Mesothelial cell of epicardium (in vitro differentiated cells): ENCODE data around the gene CPED1. TPM values are rescaled to one million over a fixed set of nuclear protein-coding genes. Genes with fewer than 3 reads are reported as not detected.

Experiments used
- DNase-seq, 2 experiments: peaks; one replicate each; pipeline ENCODE4 v3.0.0; 2021; ENCODE audit warnings: low spot score in 2 of 2; ENCODE audit not compliant: unreplicated experiment in 2 of 2
- H3K27ac Mint-ChIP-seq: 2 replicates; pipeline ENCODE4 v1.8.0; 2021; ENCODE audit warnings: mixed read lengths
- H3K27me3 Mint-ChIP-seq: 2 replicates; pipeline ENCODE4 v1.8.0; 2021; ENCODE audit warnings: low read depth, mixed read lengths
- H3K36me3 Mint-ChIP-seq: 2 replicates; pipeline ENCODE4 v1.8.0; 2021; ENCODE audit warnings: mixed read lengths
- H3K4me1 Mint-ChIP-seq: 2 replicates; pipeline ENCODE4 v1.8.0; 2021; ENCODE audit warnings: mixed read lengths
- H3K4me3 Mint-ChIP-seq: 2 replicates; pipeline ENCODE4 v1.8.0; 2021; ENCODE audit warnings: mild to moderate bottlenecking, moderate library complexity, mixed read lengths
- H3K9me3 Mint-ChIP-seq: 2 replicates; pipeline ENCODE4 v1.8.0; 2021; ENCODE audit warnings: mixed read lengths
- total RNA-seq: library from RNA; stranded (reverse); gene quantifications from 3 replicates; pipeline ENCODE4 v1.2.1, GENCODE V29; 2021
- TF ChIP-seq, protein P1 (sequence below): fragments of 200-600 bp; sonication (generic); IDR thresholded peaks from one replicate; pipeline ENCODE4 v1.5.0; 2021; ENCODE audit warnings: antibody characterized with exemption; ENCODE audit not compliant: unreplicated experiment

CPED1 gene
- total RNA-seq, 1 donor from 2014 or later: 25.6 TPM

- H3K36me3 Mint-ChIP-seq: peaks cover 3% of the 10 kb centered on the region
- no peak for DNase-seq
- TF ChIP-seq, protein P1, sequence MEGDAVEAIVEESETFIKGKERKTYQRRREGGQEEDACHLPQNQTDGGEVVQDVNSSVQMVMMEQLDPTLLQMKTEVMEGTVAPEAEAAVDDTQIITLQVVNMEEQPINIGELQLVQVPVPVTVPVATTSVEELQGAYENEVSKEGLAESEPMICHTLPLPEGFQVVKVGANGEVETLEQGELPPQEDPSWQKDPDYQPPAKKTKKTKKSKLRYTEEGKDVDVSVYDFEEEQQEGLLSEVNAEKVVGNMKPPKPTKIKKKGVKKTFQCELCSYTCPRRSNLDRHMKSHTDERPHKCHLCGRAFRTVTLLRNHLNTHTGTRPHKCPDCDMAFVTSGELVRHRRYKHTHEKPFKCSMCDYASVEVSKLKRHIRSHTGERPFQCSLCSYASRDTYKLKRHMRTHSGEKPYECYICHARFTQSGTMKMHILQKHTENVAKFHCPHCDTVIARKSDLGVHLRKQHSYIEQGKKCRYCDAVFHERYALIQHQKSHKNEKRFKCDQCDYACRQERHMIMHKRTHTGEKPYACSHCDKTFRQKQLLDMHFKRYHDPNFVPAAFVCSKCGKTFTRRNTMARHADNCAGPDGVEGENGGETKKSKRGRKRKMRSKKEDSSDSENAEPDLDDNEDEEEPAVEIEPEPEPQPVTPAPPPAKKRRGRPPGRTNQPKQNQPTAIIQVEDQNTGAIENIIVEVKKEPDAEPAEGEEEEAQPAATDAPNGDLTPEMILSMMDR: no peak
- H3K27ac Mint-ChIP-seq: no peak overlapping the region
- no peaks in the 10 kb centered on the region for H3K27me3 Mint-ChIP-seq
- H3K9me3 Mint-ChIP-seq: no peaks in the 10 kb centered on the region
- peaks cover 16% of the 10 kb centered on the region for H3K4me1 Mint-ChIP-seq
- no peak overlapping the region for H3K4me3 Mint-ChIP-seq
These were observed 290.6 kb downstream of the CPED1 start for GRCh38 chr7:121279060-121279620.

- no peak for DNase-seq
- Mint-ChIP-seq H3K9me3 (peaks cover 2% of the 10 kb centered on the region), H3K27ac (no peak overlapping the region), H3K4me3 (no peak overlapping the region), H3K27me3 (no peaks in the 10 kb centered on the region), H3K4me1 (peaks cover 14% of the 10 kb centered on the region), H3K36me3 (peaks cover 7% of the 10 kb centered on the region)
- TF ChIP-seq, protein P1: no peak
These were observed 291.3 kb downstream of the CPED1 start for GRCh38 chr7:121279822-121280221.

DNA sequence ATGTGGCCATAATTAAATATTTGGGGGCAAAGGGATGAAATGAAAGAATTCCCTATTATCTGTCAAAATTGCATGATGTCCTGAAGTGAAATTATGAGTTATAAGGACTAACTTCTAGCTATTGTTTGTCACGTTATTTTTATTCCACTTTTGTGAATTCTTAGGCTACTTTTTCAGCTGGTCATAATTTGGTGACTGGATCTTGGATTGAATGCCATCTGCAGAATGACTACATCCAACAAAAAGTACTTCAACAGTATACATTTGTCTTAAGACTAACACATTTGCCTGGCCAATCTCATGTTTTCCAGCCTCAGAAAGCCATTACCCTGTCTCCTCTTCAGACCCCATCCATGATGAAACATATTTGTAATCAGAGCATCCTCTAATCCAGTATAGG is 292.1 kb downstream of the CPED1 start:
- peaks cover 11% of the 10 kb centered on the region for H3K9me3 Mint-ChIP-seq
- no peak for DNase-seq
- TF ChIP-seq, protein P1: no peak
- no peak overlapping the region for H3K4me3 Mint-ChIP-seq
- no peaks in the 10 kb centered on the region for H3K27me3 Mint-ChIP-seq
- peaks cover 13% of the 10 kb centered on the region for H3K36me3 Mint-ChIP-seq
- H3K4me1 Mint-ChIP-seq: peaks cover 14% of the 10 kb centered on the region
- no peak overlapping the region for H3K27ac Mint-ChIP-seq

DNA sequence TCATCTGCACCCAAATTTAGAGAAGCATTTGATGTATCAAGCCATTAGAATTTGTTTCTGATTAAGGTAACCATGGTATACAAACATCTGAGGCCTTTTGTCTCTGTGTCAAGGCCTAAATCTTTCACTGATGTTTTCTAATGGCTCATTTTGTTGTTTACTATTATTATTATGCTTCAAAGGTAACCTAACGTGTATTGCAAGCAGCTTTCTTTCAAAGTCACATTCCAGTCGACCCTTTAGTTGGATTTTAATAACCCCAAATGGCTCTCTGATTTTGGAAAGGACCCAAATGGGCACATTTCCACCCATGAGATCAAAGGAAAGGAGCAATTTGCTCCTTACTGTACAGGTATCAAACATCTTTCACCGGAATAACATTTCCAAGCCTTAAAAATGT is 293.6 kb downstream of the CPED1 start:
- Mint-ChIP-seq H3K4me1 (peaks cover 14% of the 10 kb centered on the region), H3K27me3 (no peaks in the 10 kb centered on the region), H3K36me3 (peaks cover 18% of the 10 kb centered on the region), H3K27ac (no peak overlapping the region), H3K4me3 (no peak overlapping the region), H3K9me3 (peaks cover 21% of the 10 kb centered on the region)
- TF ChIP-seq, protein P1: no peak
- DNase-seq: no peak

- Mint-ChIP-seq H3K4me3 (no peak overlapping the region), H3K27me3 (no peaks in the 10 kb centered on the region), H3K4me1 (no peaks in the 10 kb centered on the region), H3K36me3 (peaks cover 18% of the 10 kb centered on the region), H3K27ac (no peak overlapping the region), H3K9me3 (peaks cover 21% of the 10 kb centered on the region)
- no peak for DNase-seq
- TF ChIP-seq, protein P1: no peak
These were observed 296.7 kb downstream of the CPED1 start for GRCh38 chr7:121285066-121285667.
